Epithelial cell of esophagus (primary cell): ENCODE results near the gene GYG2.
"Not testable (repeated sequence)": the region's sequence is repeated elsewhere in the genome, so short reads cannot be mapped to it uniquely, and the experiment has no call there.

Source experiments
- DNase-seq: peaks from one replicate; pipeline ENCODE4 v3.0.0; 2010; ENCODE audit warnings: low read depth
- H3K4me3 ChIP-seq: 2 replicates; pipeline ENCODE4 v1.5.1; 2011; ENCODE audit warnings: mild to moderate bottlenecking, low read length, control low read depth
- CTCF ChIP-seq: IDR thresholded peaks from 2 replicates; pipeline ENCODE4 v1.5.1; 2011; ENCODE audit warnings: low read depth, mild to moderate bottlenecking, low read length, control low read depth, inconsistent platforms; ENCODE audit not compliant: insufficient read depth; ENCODE audit errors: missing control alignments

The GYG2 gene

GRCh38 chrX:2801223-2801622 is 27.5 kb upstream of the GYG2 start:
- no peak for DNase-seq
- no peak for TF ChIP-seq CTCF

GRCh38 chrX:2802376-2803090 is 26.2 kb upstream of the GYG2 start:
- DNase-seq, H3K4me3 ChIP-seq: not testable (repeated sequence)

More at GRCh38 chrX:2801223-2801622, 27.5 kb upstream of the GYG2 start:
- no peak overlapping the region for H3K4me3 ChIP-seq

- DNase-seq: peak; percentile 18
- H3K4me3 ChIP-seq: not testable (repeated sequence)
Observed at GRCh38 chrX:2803486-2803885, 25.2 kb upstream of the GYG2 start.

GRCh38 chrX:2804106-2804843 is 24.5 kb upstream of the GYG2 start:
- not testable (repeated sequence) for DNase-seq, H3K4me3 ChIP-seq

- DNase-seq, H3K4me3 ChIP-seq: not testable (repeated sequence)
Observed at GRCh38 chrX:2804858-2805257, 23.9 kb upstream of the GYG2 start.

- no peak for DNase-seq
- TF ChIP-seq CTCF: no peak
- no peak overlapping the region for H3K4me3 ChIP-seq
Observed at GRCh38 chrX:2811271-2811670, 17.5 kb upstream of the GYG2 start.

- H3K4me3 ChIP-seq: not testable (repeated sequence)
- DNase-seq: peak; percentile 49
- peak; percentile 55 for TF ChIP-seq CTCF
Observed at GRCh38 chrX:2812161-2812907, 16.4 kb upstream of the GYG2 start.

GRCh38 chrX:2817036-2817435 is 11.7 kb upstream of the GYG2 start:
- H3K4me3 ChIP-seq: no peak overlapping the region
- DNase-seq: no peak
- no peak for TF ChIP-seq CTCF
